HG03354 (cell line): ENCODE measurements around the gene GPR3.
"Not testable (repeated sequence)": the region's sequence is repeated elsewhere in the genome, so short reads cannot be mapped to it uniquely, and the experiment has no call there.

Experiments
- ATAC-seq: cut with Tn5 transposase; IDR thresholded peaks from one replicate; pipeline ENCODE4 v1.9.1; 2021; ENCODE audit warnings: mild to moderate bottlenecking; ENCODE audit not compliant: unreplicated experiment, poor library complexity, severe bottlenecking

Gene GPR3

DNA sequence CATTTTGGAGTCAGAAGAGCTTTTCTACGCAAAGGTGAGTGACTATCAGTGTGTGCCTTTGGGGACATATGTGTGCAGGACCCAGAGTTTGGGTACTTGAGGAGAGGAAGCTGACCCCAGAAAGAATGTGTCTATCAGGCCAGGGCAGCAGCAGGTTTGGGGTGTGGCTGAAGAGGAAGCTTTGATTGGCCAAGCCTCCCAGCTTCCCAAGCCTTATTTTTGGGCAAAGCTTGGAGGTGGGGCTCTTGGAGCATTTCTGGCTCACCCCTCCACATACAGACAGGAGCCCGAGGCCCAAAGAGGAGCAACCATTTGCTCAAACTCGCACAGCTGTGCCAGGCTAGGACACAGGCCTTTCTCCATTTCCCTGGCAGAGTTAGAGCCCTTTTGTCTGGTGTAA, 4.7 kb downstream of the GPR3 start:
- ATAC-seq, result no peak

DNA sequence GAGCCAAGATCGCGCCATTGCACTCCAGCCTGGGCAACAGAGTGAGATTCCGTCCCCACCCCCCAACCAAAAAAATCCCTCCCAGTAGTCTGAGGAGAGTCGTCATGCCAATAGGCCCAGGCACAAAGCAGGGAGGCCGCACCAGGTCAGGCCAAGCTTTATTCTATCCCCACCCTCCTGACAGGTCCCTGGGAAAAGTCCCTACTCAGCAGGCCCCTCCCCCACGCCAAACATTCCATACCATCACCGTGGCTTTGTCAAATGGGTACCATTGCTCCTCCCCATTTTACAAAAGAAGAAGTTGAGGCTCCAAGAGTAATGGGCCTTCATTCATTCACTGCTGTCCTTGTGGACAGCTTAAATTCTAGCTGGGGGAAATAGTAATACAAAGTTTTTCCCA, 5.3 kb downstream of the GPR3 start:
- ATAC-seq, result no peak

DNA sequence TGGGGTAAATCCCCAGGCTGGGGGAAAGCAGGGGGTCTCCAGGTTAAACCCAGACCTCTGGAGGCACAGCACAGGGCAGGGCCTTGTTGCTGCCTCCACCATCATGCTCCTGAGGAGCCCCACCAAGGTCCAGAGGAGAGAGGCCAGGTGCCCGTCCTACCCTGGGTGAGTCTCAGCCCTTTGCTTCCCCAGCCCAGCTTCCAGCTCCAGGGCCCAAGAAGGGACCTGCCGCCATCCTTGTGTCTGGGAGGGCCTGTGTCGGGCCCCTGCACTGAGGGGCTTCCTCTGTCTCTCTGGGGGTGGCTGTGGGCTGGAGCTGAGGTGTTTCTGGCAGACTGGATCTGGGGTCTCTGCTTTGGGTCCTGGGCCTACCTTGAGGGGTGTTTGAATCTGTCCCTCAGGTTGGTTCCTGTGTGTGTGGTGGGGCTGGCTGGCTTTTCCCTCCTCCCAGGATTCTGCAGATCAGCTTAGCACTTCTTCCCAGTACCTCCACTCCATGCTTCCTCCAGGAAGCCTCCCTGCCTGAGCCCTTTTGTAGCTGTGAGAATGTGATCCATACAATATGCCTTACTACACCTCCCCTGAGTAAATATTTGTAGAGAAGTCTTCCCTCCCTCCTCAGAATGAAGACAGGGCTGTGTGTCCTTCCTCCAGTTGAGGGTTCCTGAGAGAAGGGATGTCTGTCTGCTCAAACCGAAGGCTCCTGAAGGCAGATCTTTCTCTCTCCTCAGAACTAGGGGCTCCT, 6.2 kb downstream of the GPR3 start:
- ATAC-seq, result no peak

DNA sequence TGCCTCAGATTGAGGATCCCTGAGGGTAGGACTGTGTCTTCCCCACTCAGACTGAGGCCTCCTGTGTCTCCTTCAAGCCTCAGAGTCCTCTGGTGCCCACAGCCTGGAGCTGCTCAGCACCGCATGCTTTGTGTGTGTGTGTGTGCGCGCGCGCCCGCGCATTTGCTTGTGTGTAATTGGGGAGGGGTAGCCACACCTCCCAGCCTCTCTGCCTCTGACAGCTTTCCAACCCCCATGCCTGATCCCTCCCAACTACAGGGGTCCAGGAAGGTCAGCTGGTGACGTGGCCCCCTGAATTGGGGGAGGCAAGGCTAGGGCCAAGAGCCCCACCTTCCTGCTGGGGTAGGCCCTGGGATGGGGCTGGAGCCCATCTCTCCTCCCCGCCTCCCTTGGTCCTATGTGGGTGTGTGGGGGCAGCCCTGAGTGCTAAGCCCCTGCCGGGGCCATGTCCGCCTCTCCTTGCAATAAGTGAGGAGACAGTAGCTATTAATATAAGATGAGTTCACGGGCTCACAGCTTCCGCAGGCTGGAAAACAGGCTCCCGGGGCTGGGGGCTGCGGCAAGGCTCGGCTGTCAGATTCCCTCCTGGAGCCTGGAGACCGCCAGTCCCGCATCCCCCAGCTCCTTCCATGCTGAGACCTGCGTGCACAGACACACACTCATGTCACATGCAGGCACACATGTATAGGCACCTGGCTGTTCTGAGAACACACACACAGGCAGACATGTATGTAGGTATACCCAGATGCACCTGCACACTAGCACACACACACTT, 7.0 kb downstream of the GPR3 start:
- no peak for ATAC-seq

DNA sequence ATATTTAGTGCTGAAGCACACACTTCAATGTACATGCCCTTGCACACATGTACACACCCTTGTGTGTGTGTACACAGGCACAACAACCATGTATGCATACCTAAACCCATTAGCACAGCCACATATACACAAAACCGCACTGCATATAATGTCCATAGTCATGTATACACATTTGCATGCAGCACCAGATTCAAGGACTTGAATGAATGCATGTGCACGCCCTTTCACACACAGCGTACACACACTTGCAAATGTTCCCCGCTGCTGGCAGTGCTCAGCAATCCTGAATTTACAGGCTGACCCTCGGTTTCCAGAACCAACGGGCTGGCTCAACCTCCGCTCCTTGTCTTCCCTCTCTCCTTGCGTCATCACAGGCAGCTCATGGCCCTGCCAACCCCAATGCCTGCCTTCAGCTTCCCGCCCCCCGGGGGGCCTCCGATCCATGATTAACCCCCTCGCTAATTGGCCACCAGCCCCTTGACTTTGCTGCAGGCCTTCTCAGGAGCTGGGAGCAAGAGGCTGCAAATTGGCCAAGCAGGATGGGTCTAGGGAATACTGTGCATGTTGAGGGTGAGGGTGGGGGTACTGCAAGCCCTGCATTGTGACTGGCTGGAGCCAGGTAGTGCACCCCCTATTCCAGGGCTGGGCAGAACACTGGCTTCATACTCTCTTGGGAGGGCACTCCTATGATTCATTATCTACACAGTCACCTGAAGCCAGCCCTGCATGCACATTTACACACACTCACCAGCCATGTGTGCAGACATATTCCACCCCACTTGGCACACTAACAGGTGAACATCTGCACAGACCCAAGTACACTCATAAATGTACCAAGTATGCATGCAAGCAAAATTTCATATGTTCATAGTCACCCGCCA, 7.9 kb downstream of the GPR3 start:
- ATAC-seq, result no peak

DNA sequence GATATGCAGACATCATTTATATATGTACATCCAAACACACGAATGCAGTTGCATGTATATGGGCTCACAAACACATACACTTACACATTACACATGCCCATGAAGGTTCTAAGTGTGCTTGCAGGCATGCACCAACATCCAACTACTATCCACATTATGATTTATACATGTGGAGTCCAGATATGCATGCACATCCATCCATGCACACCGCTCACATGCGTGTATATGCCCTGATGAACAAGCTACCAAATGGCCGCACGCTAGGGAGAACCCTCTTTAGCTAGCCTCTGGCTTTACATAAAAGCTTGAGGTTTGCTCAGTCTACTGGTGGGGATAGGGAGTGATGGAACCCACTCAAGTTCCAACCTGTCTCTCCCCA, 8.5 kb downstream of the GPR3 start:
- ATAC-seq, result no peak

DNA sequence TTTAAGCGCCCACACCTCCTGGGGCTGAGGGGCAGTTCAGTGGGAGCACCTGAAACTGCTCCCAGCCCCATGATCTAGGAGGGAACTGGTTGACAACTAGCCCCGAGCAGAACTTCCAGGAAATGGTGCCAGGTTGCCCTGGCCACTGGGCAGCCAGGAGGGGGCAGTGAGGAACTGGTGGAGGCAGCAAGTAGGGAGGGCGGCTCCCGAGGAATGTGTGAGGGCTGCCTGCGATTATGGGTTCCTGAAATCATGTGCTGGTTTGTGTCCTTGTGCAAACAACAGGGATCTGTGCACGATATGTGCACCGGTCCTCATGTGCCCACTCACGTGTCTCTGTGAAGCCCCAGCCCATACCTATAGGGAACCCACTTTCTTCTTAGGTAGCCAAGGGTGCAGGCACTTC, 9.9 kb downstream of the GPR3 start:
- no peak for ATAC-seq

DNA sequence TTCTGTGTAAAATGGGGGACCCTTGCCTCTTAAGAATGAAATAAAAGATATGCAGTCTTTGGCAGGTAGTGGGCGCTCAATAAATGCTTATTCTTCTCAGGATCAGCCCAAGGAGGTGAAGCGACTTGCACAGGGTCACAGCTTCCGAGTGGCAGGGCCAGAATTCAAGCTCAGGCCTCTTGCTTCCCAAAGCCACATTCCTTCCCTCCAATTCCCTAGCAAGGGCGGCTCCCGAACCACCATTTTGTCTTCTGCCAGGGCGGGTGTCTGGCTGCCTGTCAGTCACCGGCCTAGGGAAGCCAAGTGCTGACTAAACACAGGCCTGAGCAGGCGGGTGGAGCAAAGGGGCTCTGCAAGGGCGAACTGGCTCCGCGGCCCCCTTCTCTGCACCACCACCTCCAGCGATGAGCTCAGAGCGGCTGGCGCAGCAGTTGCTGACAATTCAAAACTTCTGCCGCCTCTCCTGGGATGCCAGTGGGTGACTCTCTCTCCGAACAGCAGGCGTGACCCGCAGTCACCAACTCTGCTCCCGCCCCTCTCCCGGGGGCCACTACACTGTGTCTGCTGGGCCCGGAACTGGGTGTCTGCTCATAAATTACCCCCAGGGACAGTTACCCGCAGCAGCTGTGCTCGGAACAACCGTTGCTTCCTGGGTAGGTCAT, 10.8 kb downstream of the GPR3 start:
- peak; percentile 68 for ATAC-seq

DNA sequence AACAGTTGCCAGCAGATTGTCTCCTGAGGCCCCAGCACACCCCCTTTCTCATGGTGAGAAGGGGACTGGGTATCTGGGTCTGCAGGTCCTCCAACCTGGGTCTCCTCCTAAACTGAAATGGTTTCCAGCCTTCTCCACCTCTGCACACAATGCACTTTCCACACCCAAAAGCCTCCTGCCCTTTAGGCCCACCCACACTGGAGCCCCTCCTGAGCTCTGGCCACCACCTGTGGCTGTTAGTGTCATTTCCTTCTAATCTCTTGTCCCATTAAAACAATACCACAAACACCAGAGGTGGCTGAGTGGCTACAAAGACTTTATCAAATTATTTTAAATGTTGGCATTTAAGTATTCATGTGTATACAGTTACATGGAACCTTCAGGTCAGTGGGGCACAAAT, 11.5 kb downstream of the GPR3 start:
- no peak for ATAC-seq

DNA sequence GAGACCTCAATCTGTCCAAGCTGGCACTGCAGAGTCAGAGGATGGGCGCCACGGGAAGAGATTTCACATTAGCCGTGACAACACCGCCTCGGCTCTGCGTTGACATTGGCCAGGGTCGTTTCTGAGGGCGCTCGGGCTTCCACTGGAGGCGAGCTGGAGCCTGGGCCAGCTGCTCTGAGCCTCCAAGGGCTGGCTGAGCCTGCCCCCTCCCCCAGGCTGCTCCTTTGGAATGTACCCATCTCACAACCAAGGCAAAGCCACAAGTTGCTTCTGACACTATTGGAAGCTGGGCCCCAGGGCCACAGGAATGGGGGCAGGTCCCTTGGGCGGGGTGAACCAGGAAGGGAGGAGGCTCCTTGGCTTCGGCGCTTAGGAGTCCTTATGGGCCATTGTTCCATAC, 12.7 kb downstream of the GPR3 start:
- no peak for ATAC-seq

DNA sequence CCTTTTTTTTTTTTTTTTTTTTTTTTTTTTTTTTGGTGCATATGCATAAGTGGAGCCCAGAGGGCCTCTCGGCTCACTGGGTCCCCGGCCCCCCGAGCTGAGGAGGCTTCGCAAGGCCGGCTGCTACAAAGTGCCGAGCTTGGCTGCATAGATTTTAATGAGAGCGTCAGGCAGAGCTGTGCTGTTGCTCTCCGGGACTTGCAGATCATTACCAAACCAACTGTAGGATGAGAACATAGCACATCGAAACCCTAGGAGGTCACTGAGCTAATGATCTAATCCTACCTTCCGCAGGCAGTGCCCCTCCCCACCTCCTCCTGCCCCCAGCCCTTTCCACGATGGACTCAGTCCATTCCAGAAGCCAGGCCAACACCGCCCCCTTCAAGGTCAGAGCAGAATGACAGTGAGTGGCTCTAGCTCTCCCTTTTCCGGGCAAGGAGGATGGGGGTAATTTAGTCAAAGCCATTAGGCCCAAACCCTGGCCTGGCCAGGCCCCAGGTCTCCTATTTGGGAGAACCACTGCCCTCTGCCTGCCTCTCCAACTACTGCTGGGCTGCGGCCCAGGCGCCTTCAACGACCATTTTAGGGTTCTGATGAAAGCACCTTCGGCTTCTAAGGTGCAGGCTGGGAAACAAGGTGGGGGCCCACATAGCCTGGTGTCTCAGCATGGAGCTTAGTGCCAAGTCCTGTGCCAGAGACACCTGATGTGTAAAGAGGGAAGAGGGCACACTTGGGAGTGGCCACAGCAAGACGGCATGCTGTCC, 13.4 kb downstream of the GPR3 start:
- not testable (repeated sequence) for ATAC-seq

DNA sequence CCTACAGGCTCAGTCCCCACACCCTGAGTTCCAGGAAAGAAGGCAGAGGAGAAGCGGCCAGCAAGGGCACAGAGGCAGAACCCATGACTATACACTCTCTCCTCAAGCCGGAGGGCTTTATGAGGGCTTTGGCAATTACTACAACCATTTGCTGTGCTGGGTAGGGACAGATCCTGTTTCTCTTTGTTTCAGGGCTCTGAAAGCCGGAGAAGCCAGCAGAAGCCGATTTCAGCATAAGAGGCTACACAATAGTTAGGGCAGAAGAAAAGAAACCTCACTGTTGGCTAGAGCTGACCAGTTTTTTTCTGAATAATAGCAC, 13.9 kb downstream of the GPR3 start:
- ATAC-seq, result no peak

DNA sequence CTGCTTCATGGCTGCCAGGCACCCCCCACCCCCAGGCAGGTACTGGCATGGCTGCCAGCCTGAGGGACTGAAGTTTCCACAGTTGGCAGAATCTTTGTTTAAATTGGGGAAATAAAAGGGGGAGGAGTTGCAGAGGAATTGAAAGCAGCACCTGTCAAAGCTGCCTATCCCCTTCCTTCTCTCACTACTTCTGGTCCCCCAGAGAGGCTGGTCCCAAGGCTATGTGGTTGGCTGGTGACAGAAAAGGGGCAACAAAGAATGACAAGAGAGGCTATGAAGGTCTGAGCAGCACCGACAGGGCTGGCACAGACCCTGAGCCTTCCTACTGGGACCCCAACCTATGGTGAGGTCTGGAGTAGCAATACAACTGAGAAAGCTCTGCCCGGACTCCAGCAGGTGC, 14.4 kb downstream of the GPR3 start:
- ATAC-seq, result not testable (repeated sequence)

DNA sequence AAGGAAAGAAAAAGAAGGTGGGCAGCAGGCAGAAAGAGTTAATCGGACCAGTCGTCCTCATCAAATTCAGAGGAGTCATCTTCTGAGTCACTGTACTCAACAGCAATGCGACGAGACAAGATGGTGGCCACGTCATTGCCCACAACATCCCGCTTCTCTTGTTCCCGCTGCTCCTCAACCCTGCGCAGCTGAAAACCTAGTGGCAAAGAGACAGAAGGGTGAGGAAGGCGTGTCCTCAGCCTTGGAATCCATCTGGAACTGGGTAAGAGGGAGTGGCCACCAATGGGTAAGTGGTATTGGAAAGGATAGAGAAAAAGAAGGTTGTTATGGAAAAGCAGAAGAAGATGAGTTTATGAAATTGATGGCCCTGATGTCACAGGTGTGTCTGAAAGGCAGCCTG, 15.7 kb downstream of the GPR3 start:
- no peak for ATAC-seq

DNA sequence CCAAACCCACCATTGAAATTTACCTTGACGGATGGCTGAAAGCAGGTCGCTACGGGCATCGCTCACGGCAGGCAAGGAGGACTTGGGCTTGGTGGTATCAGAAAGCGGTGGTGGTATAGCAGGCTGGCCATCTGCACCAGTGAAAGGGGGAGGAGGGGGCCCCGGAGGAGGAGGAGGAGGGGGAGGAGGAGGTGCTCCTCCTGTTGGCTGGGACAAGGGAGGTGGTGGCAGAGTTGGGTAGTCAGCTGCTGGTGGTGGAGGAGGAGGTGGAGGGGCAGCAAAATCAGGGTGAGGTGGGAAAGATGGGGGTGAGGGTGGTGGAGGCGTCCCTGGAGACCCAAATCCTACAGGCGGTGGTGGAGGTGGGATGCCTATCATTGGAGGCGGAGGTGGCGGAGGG, 17.2 kb downstream of the GPR3 start:
- no peak for ATAC-seq

DNA sequence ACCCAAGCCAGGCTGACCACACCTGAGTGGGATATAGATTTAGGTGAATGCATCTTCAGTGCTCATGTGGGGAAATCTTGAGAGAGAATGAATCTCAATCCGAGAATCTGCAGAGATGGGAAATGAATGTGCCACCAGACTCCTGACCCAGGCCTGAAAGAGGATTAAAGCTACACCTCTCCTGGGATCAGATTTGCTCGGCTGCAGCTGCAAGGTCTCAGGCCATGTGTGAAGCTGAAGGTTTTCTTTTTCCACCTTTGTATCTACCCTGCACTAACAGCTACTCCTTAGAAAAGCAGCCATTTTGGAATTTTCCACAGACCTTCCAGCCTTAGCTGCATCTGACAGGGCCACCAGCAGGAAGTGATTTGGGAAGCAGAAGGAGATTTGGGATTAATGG, 18.3 kb downstream of the GPR3 start:
- ATAC-seq, result no peak

DNA sequence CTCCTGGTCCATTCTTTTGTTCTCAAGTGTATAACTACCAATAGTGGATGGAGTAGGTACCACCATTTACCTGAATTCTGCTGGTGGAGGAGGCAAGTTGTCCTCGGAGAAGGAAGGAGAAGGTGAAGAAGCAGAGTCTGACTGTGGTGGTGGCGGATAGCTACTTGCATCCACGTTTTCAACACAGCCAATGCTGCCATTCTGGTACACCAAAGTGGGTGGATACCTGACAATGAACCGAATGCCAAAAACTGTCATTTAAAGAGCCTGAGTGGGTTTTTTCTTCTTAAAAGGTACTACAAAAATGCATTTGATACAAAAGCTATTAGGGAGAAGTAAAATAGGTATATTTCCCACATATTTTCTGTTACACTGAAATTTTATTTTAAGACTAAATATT, 20.1 kb downstream of the GPR3 start:
- no peak for ATAC-seq

DNA sequence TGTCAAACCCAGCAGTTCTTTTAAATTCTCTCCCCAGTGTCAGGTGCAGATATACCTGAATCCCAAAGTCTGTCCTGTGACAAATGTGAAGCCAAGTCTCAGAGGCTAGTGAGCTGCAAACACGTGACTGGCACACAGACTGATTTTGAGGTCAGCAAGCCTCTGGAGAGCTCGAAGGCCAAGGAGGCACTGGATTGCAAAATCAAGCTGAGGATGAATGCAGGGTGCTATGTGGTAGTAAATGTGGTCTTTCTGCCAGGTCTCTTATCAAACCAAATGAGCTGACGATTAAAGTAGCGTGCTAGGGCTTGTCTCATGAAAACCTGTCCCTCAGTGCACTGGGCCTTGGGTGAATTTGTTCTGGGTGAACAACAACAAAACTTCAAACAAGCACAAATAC, 20.6 kb downstream of the GPR3 start:
- ATAC-seq, result no peak

DNA sequence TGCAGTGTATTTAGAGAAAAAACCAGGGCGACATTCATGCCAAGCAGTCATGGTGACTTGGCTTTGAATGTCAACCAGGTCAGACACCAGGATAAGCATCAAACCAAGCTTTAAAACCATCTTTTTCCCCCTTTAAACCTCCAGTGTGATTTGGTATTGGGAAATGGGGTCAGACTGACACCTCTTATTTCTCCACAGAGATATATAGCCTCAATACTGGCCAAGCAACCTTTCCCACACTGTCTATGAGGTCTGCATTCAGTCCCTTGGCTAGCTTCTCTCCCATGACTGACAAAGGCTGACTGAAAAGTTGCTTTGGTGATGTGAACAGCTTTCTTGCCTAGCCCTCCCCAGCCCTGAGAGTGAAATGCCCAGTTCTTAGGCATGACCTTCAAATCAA, 21.7 kb downstream of the GPR3 start:
- no peak for ATAC-seq
